Osteocyte (in vitro differentiated cells): ENCODE measurements around the gene CCDC141. TPM values are rescaled to one million over a fixed set of nuclear protein-coding genes. Genes with fewer than 3 reads are reported as not detected.
A peak's percentile ranks its signal among the peaks of the same experiment; 100 is the strongest.

ENCODE experiments used
- DNase-seq: peaks from one replicate; pipeline ENCODE4 v3.0.0; 2021; ENCODE audit warnings: mixed read lengths; ENCODE audit not compliant: unreplicated experiment; ENCODE audit errors: extremely low spot score
- H3K27ac Mint-ChIP-seq: one replicate; pipeline ENCODE4 v1.8.0; 2021; ENCODE audit warnings: mild to moderate bottlenecking, mixed read lengths; ENCODE audit not compliant: unreplicated experiment
- H3K27me3 Mint-ChIP-seq: one replicate; pipeline ENCODE4 v1.8.0; 2021; ENCODE audit warnings: mixed read lengths; ENCODE audit not compliant: unreplicated experiment
- H3K36me3 Mint-ChIP-seq: one replicate; pipeline ENCODE4 v1.8.0; 2021; ENCODE audit warnings: mixed read lengths; ENCODE audit not compliant: unreplicated experiment
- H3K4me1 Mint-ChIP-seq: one replicate; pipeline ENCODE4 v1.8.0; 2021; ENCODE audit warnings: mixed read lengths; ENCODE audit not compliant: unreplicated experiment
- H3K4me3 Mint-ChIP-seq: one replicate; pipeline ENCODE4 v1.8.0; 2021; ENCODE audit warnings: mild to moderate bottlenecking, moderate library complexity, mixed read lengths; ENCODE audit not compliant: unreplicated experiment
- H3K9me3 Mint-ChIP-seq: one replicate; pipeline ENCODE4 v1.8.0; 2021; ENCODE audit warnings: mixed read lengths; ENCODE audit not compliant: unreplicated experiment
- CTCF ChIP-seq: fragments of 200-600 bp; sonication (generic); IDR thresholded peaks from 2 replicates; pipeline ENCODE4 v1.5.0; 2021; ENCODE audit warnings: antibody characterized with exemption, mild to moderate bottlenecking, moderate library complexity
- total RNA-seq: library from RNA; stranded (reverse); gene quantifications from 2 replicates; pipeline ENCODE4 v1.2.1, GENCODE V29; 2021

CCDC141 gene
- total RNA-seq, 1 donor from 2014 or later = not detected

GRCh38 chr2:178915423-178916173 lies 134.3 kb downstream of the CCDC141 start:
- H3K27ac Mint-ChIP-seq = no peak overlapping the region

GRCh38 chr2:178914259-178914849 lies 135.6 kb downstream of the CCDC141 start:
- Mint-ChIP-seq H3K27me3 (peaks cover 43% of the 10 kb centered on the region), H3K4me3 (no peak overlapping the region), H3K27ac (no peak overlapping the region), H3K9me3 (no peaks in the 10 kb centered on the region), H3K36me3 (no peaks in the 10 kb centered on the region), H3K4me1 (no peaks in the 10 kb centered on the region)
- TF ChIP-seq CTCF = peak; percentile 85
- DNase-seq = no peak

More at GRCh38 chr2:178915423-178916173, 134.3 kb downstream of the CCDC141 start:
- Mint-ChIP-seq H3K4me3 (no peak overlapping the region), H3K4me1 (no peaks in the 10 kb centered on the region), H3K9me3 (no peaks in the 10 kb centered on the region), H3K36me3 (no peaks in the 10 kb centered on the region), H3K27me3 (peaks cover 38% of the 10 kb centered on the region)
- no peak for DNase-seq
- TF ChIP-seq CTCF = no peak

- Mint-ChIP-seq H3K27me3 (peaks cover 31% of the 10 kb centered on the region), H3K4me1 (no peaks in the 10 kb centered on the region)
Observed at GRCh38 chr2:178913049-178913441, 136.9 kb downstream of the CCDC141 start.

GRCh38 chr2:178912416-178913048 lies 137.4 kb downstream of the CCDC141 start:
- no peak for TF ChIP-seq CTCF
- Mint-ChIP-seq H3K36me3 (no peaks in the 10 kb centered on the region), H3K27me3 (peaks cover 29% of the 10 kb centered on the region), H3K4me3 (no peak overlapping the region), H3K4me1 (no peaks in the 10 kb centered on the region), H3K9me3 (no peaks in the 10 kb centered on the region), H3K27ac (no peak overlapping the region)
- DNase-seq = no peak

More at GRCh38 chr2:178913049-178913441, 136.9 kb downstream of the CCDC141 start:
- TF ChIP-seq CTCF = no peak
- Mint-ChIP-seq H3K4me3 (no peak overlapping the region), H3K27ac (no peak overlapping the region), H3K36me3 (no peaks in the 10 kb centered on the region), H3K9me3 (no peaks in the 10 kb centered on the region)
- DNase-seq = no peak

GRCh38 chr2:178911039-178911438 lies 138.9 kb downstream of the CCDC141 start:
- Mint-ChIP-seq H3K27me3 (peaks cover 32% of the 10 kb centered on the region), H3K9me3 (no peaks in the 10 kb centered on the region), H3K4me3 (no peak overlapping the region), H3K36me3 (no peaks in the 10 kb centered on the region), H3K4me1 (no peaks in the 10 kb centered on the region), H3K27ac (no peak overlapping the region)
- DNase-seq = no peak
- no peak for TF ChIP-seq CTCF
